ENCODE data around the gene SNX8.

The SNX8 gene

DNA sequence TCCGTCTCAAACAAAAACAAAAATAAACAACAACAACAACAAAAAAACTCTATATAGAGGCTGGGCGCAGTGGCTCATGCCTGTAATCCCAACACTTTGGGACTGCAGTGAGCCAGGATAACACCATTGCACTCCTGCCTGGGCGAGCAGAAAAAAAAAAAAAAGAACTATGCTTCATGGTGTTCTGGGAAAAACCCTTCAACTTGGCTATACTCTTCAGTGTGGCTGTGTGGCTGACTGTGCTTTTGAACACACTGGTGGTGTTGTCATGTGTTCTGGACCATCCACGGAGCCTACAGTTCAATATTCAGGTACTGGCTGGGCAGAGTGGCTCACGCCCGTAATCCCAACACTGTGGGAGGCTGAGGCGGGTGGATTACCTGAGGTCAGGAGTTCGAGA lies 26.5 kb downstream of the SNX8 start:
- no peak overlapping the region for H3K4me3 ChIP-seq (ENCODE audit: low read depth, low read length)
- TF ChIP-seq, protein P1, sequence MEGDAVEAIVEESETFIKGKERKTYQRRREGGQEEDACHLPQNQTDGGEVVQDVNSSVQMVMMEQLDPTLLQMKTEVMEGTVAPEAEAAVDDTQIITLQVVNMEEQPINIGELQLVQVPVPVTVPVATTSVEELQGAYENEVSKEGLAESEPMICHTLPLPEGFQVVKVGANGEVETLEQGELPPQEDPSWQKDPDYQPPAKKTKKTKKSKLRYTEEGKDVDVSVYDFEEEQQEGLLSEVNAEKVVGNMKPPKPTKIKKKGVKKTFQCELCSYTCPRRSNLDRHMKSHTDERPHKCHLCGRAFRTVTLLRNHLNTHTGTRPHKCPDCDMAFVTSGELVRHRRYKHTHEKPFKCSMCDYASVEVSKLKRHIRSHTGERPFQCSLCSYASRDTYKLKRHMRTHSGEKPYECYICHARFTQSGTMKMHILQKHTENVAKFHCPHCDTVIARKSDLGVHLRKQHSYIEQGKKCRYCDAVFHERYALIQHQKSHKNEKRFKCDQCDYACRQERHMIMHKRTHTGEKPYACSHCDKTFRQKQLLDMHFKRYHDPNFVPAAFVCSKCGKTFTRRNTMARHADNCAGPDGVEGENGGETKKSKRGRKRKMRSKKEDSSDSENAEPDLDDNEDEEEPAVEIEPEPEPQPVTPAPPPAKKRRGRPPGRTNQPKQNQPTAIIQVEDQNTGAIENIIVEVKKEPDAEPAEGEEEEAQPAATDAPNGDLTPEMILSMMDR (IDR thresholded peaks at IDR 0.05; ENCODE audit: low read depth, low read length) = no peak

DNA sequence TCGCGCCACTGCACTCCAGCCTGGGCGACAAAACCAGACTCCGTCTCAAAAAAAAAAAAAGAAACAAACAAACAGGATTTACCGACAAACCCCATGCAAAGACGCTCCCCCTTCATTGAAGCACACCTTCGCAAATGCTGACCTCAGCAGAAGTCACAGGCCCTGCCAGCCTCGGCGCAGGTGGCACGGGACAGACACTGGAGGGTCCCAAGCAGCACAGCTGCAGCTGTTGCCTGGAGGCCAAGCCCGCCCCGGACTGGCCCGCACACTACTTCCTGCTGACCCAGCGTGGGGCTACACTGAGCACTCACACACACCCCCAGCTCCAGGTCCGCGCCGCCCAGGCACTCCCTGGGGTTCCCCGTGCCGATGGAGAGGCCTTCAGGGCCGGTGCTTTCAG lies 31.2 kb downstream of the SNX8 start:
- H3K4me3 ChIP-seq (ENCODE audit: low read depth, low read length) = no peak overlapping the region
- TF ChIP-seq, protein P1 (IDR thresholded peaks at IDR 0.05; ENCODE audit: low read depth, low read length) = no peak

DNA sequence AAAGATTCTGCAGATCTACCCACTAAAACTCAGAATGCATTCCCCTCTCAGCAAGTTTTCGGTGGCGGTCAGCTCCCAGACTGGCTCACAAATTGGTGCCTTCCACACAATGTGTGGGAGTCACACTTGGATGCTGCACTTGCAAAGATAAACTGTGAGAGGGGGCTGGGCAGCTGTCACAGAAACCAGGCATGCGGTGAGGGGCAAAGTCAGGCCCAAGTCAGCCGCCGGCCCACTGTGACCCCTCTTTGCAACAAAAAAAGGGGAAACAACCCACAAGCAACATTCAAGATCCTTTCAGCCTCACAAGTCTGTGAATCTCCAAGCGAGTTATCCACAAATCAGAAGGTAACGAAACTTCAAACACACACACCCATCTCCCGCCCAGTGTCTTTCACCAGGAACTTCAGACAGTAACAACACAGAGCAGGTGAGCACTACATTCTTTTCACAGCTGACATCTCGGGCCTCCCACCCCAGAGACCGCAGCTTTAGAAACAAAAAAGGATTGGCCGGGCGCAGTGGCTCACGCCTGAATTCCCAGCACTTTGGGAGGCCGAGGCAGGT lies 32.0 kb downstream of the SNX8 start:
- H3K4me3 ChIP-seq (ENCODE audit: low read depth, low read length) = no peak overlapping the region
- TF ChIP-seq, protein P1 (IDR thresholded peaks at IDR 0.05; ENCODE audit: low read depth, low read length) = no peak

DNA sequence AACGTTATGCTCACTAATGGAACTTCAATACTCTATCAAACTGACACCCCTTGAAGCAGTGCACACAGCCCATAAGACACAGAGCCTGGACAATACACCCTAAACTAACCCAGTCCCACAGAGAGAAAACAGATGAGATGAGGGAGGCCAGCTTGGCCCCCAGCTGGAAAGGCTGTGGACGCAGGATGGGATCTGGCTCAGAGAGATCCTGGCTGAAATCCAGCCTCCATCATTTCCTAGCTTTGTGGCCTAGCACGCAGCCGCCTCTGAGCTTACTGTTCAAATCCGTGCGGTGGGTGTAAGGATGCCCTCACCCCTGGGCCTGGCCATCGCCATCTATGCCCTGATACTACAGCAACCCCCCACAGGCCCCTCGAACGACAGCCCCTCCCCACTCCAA lies 32.7 kb downstream of the SNX8 start:
- H3K4me3 ChIP-seq (ENCODE audit: low read depth, low read length) = no peak overlapping the region
- TF ChIP-seq, protein P1 (IDR thresholded peaks at IDR 0.05; ENCODE audit: low read depth, low read length) = no peak

DNA sequence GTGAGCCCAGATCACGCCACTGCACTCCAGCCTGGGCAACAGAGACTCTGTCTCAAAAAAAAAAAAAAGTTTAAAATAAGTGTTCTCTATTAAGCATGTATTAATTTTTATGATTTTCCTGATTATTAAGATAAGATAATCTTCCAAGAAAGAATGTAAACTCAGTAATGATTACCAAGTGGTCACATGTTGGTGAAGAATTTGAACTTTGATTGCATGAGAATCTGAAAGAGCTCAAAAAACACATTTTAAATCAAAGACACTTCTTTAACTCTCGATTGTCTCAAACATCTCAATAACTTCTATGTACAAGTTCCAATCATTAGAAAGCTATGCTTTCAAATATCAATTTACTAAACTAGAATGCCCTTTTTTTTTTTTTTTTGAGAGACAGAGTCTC lies 33.8 kb downstream of the SNX8 start:
- TF ChIP-seq, protein P1 (IDR thresholded peaks at IDR 0.05; ENCODE audit: low read depth, low read length) = no peak
- H3K4me3 ChIP-seq (ENCODE audit: low read depth, low read length) = no peak overlapping the region

DNA sequence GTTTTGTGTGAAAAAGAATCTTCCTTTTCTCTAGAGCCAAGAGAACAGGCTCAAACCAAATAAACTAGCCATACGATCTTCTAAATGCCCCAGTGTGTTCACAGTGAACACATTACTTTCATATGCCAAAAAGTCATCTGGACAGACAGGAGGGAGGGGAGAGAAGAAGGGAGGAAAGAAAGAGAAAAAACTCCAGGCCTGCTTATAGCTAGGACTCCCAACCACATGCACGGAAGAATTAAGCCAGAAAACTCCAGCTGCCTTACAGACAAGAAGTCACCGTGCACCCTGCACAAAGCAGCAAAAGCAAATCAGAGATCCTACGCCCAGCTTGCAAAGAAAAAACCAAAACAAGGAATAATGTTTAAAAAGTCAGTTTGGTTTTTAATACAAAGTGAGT lies 34.3 kb downstream of the SNX8 start:
- TF ChIP-seq, protein P1 (IDR thresholded peaks at IDR 0.05; ENCODE audit: low read depth, low read length) = no peak
- no peak overlapping the region for H3K4me3 ChIP-seq (ENCODE audit: low read depth, low read length)

DNA sequence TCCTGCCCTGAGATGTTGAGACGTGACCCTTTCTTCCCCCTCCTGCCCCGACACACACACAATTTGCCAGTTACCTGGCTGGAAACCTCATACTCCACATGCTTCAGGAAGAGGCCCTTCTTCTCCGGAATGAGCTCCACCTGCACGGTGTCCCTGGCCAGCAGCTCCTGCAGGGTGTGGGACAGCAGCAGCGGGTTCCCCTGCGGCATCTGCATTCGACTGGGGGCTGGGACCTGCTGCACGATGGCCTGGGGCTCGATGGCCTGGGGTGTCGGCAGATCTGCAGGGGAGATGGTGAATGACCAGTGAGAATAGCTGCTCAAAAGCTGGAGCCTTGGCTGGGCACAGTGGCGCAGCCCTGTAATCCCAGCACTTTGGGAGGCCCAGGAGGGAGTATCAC lies 36.2 kb downstream of the SNX8 start:
- H3K4me3 ChIP-seq (ENCODE audit: low read depth, low read length) = no peak overlapping the region
- TF ChIP-seq, protein P1 (IDR thresholded peaks at IDR 0.05; ENCODE audit: low read depth, low read length) = no peak

Measured in WI38 (cell line).